Trophoblast cell (in vitro differentiated cells and primary cell): ENCODE measurements around the gene CSGALNACT2.
"Not testable (repeated sequence)": the region's sequence is repeated elsewhere in the genome, so short reads cannot be mapped to it uniquely, and the experiment has no call there.

ENCODE experiments used
- DNase-seq, 2 donors: peaks; one replicate each; pipeline ENCODE4 v3.0.0-alpha.2; 2016
- H2AFZ ChIP-seq: 2 replicates; pipeline ENCODE4 v1.6.1; 2013; ENCODE audit warnings: low read length, moderate library complexity, mild to moderate bottlenecking; ENCODE audit not compliant: insufficient read depth, poor library complexity
- H2AK5ac ChIP-seq: 2 replicates; pipeline ENCODE4 v1.6.1; 2013; ENCODE audit warnings: mild to moderate bottlenecking, low read length
- H2BK120ac ChIP-seq: 2 replicates; pipeline ENCODE4 v1.6.1; 2013; ENCODE audit warnings: low read length, mild to moderate bottlenecking, moderate library complexity; ENCODE audit not compliant: insufficient read depth, poor library complexity
- H2BK12ac ChIP-seq: 2 replicates; pipeline ENCODE4 v1.6.1; 2013; ENCODE audit warnings: mild to moderate bottlenecking, low read length, moderate library complexity
- H2BK5ac ChIP-seq: 2 replicates; pipeline ENCODE4 v1.6.1; 2013; ENCODE audit warnings: low read length, low read depth, moderate library complexity, mild to moderate bottlenecking; ENCODE audit not compliant: poor library complexity
- H3K14ac ChIP-seq: 2 replicates; pipeline ENCODE4 v1.6.1; 2013; ENCODE audit warnings: mild to moderate bottlenecking, low read length
- H3K18ac ChIP-seq: 2 replicates; pipeline ENCODE4 v1.6.1; 2013; ENCODE audit warnings: mild to moderate bottlenecking, low read length
- H3K23ac ChIP-seq: 2 replicates; pipeline ENCODE4 v1.6.1; 2013; ENCODE audit warnings: low read length
- H3K27ac ChIP-seq: 2 replicates; pipeline ENCODE4 v1.5.1; 2013; ENCODE audit warnings: low read depth, mild to moderate bottlenecking, inconsistent platforms, low read length, moderate library complexity
- H3K27me3 ChIP-seq: 2 replicates; pipeline ENCODE4 v1.6.1; 2013; ENCODE audit warnings: inconsistent platforms, mild to moderate bottlenecking, low read length, moderate library complexity; ENCODE audit not compliant: insufficient read depth
- H3K36me3 ChIP-seq, 2 experiments: 1 replicate in 1 of 2; 2 replicates in 1 of 2; pipeline ENCODE4 v1.6.1; 2013; ENCODE audit warnings: low read length in 2 of 2, mild to moderate bottlenecking in 2 of 2, moderate library complexity in 1 of 2; ENCODE audit not compliant: insufficient read depth in 2 of 2, control insufficient read depth in 1 of 2
- H3K4ac ChIP-seq: 2 replicates; pipeline ENCODE4 v1.6.1; 2013; ENCODE audit warnings: low read depth, mild to moderate bottlenecking, low read length, moderate library complexity
- H3K4me1 ChIP-seq, 2 experiments: 1 replicate in 1 of 2; 2 replicates in 1 of 2; pipeline ENCODE4 v1.6.1; 2013; ENCODE audit warnings: low read length in 2 of 2, mild to moderate bottlenecking in 2 of 2, moderate library complexity in 1 of 2; ENCODE audit not compliant: insufficient read depth in 2 of 2, control insufficient read depth in 1 of 2
- H3K4me2 ChIP-seq: 2 replicates; pipeline ENCODE4 v1.6.1; 2013; ENCODE audit warnings: inconsistent platforms, mild to moderate bottlenecking, low read length, moderate library complexity
- H3K4me3 ChIP-seq: 2 replicates; pipeline ENCODE4 v1.5.1; 2013; ENCODE audit warnings: mild to moderate bottlenecking, low read depth, low read length, inconsistent platforms
- H3K79me1 ChIP-seq: one replicate; pipeline ENCODE4 v1.6.1; 2013; ENCODE audit warnings: low read length
- H3K79me2 ChIP-seq: 2 replicates; pipeline ENCODE4 v1.6.1; 2013; ENCODE audit warnings: low read length, mild to moderate bottlenecking; ENCODE audit not compliant: control insufficient read depth, insufficient read depth, poor library complexity
- H3K9ac ChIP-seq: 2 replicates; pipeline ENCODE4 v1.6.1; 2013; ENCODE audit warnings: mild to moderate bottlenecking, low read length
- H3K9me3 ChIP-seq: 2 replicates; pipeline ENCODE4 v1.6.1; 2013; ENCODE audit warnings: low read depth, mild to moderate bottlenecking, control low read depth, inconsistent platforms, low read length; ENCODE audit not compliant: insufficient read depth
- H4K12ac ChIP-seq: 2 replicates; pipeline ENCODE4 v1.6.1; 2013; ENCODE audit warnings: low read depth, mild to moderate bottlenecking, low read length, moderate library complexity
- H4K8ac ChIP-seq: 2 replicates; pipeline ENCODE4 v1.6.1; 2013; ENCODE audit warnings: low read depth, mild to moderate bottlenecking, low read length, moderate library complexity
- H4K91ac ChIP-seq: one replicate; pipeline ENCODE4 v1.6.1; 2013; ENCODE audit warnings: low read depth, mild to moderate bottlenecking, low read length, moderate library complexity
- WGBS: extraction: QIAGEN DNeasy Blood & Tissue Kit; methylation state at CpG from one replicate; pipeline ENCODE4 v1.1.7; 2013; ENCODE audit warnings: missing lambda C conversion rate; ENCODE audit not compliant: insufficient read length, insufficient coverage; ENCODE audit errors: extremely low coverage; 5-methylcytosine and 5-hydroxymethylcytosine counted together

The CSGALNACT2 gene

GRCh38 chr10:43091846-43092245 is 46.4 kb upstream of the CSGALNACT2 start:
- no peak for DNase-seq
- H2BK12ac ChIP-seq, result no peak overlapping the region
- no peak overlapping the region for H3K27ac ChIP-seq
- no peak overlapping the region for H2AK5ac ChIP-seq
- no peaks in the 10 kb centered on the region for H3K79me1 ChIP-seq
- H4K12ac ChIP-seq, result no peak overlapping the region
- no peak overlapping the region for H3K14ac ChIP-seq
- no CpG with 5 or more reads among the region's 3 CpGs for WGBS
- no peak overlapping the region for H2AFZ ChIP-seq
- no peak overlapping the region for H3K9ac ChIP-seq
- no peaks in the 10 kb centered on the region for H3K27me3 ChIP-seq
- no peak overlapping the region for H2BK120ac ChIP-seq
- no peak overlapping the region for H3K23ac ChIP-seq
- H3K36me3 ChIP-seq, result no peaks in the 10 kb centered on the region
- H3K4me2 ChIP-seq, result no peak overlapping the region
- no peak overlapping the region for H3K4me3 ChIP-seq
- H4K91ac ChIP-seq, result no peak overlapping the region
- H3K4ac ChIP-seq, result no peak overlapping the region
- H4K8ac ChIP-seq, result no peak overlapping the region
- H3K18ac ChIP-seq, result no peak overlapping the region
- H3K4me1 ChIP-seq, result no peaks in the 10 kb centered on the region
- no peak overlapping the region for H2BK5ac ChIP-seq
- peaks cover 10% of the 10 kb centered on the region for H3K9me3 ChIP-seq
- H3K79me2 ChIP-seq, result no peaks in the 10 kb centered on the region

GRCh38 chr10:43093423-43094076 is 44.7 kb upstream of the CSGALNACT2 start:
- Histone ChIP-seq H3K14ac (no peak overlapping the region), H3K4ac (no peak overlapping the region), H2BK120ac (no peak overlapping the region), H3K18ac (no peak overlapping the region), H3K79me2 (no peaks in the 10 kb centered on the region), H3K4me3 (no peak overlapping the region), H2AFZ (no peak overlapping the region), H2BK5ac (no peak overlapping the region), H4K91ac (no peak overlapping the region), H3K9ac (no peak overlapping the region), H4K8ac (no peak overlapping the region), H3K23ac (no peak overlapping the region), H2AK5ac (no peak overlapping the region), H2BK12ac (no peak overlapping the region), H4K12ac (no peak overlapping the region), H3K27me3 (no peaks in the 10 kb centered on the region), H3K36me3 (no peaks in the 10 kb centered on the region), H3K4me2 (no peak overlapping the region), H3K79me1 (no peaks in the 10 kb centered on the region), H3K27ac (no peak overlapping the region), H3K4me1 (no peaks in the 10 kb centered on the region), H3K9me3 (peaks cover 4% of the 10 kb centered on the region)
- WGBS, result no CpG with 5 or more reads among the region's 12 CpGs
- peak in 1 of 2 donors; percentile 20 for DNase-seq

GRCh38 chr10:43094085-43094484 is 44.2 kb upstream of the CSGALNACT2 start:
- no CpG with 5 or more reads among the region's 9 CpGs for WGBS
- no peak overlapping the region for H3K23ac ChIP-seq
- H3K27ac ChIP-seq, result no peak overlapping the region
- H2BK12ac ChIP-seq, result no peak overlapping the region
- H3K9ac ChIP-seq, result no peak overlapping the region
- no peaks in the 10 kb centered on the region for H3K79me2 ChIP-seq
- no peak overlapping the region for H4K91ac ChIP-seq
- H3K4me2 ChIP-seq, result no peak overlapping the region
- H3K4me1 ChIP-seq, result no peaks in the 10 kb centered on the region
- no peak overlapping the region for H3K4me3 ChIP-seq
- no peaks in the 10 kb centered on the region for H3K79me1 ChIP-seq
- H4K8ac ChIP-seq, result no peak overlapping the region
- H4K12ac ChIP-seq, result no peak overlapping the region
- H3K18ac ChIP-seq, result no peak overlapping the region
- H3K4ac ChIP-seq, result no peak overlapping the region
- H2BK120ac ChIP-seq, result no peak overlapping the region
- no peak for DNase-seq
- H3K36me3 ChIP-seq, result no peaks in the 10 kb centered on the region
- no peak overlapping the region for H2AK5ac ChIP-seq
- H3K14ac ChIP-seq, result no peak overlapping the region
- no peaks in the 10 kb centered on the region for H3K27me3 ChIP-seq
- no peak overlapping the region for H2BK5ac ChIP-seq
- peaks cover 4% of the 10 kb centered on the region for H3K9me3 ChIP-seq
- H2AFZ ChIP-seq, result no peak overlapping the region

GRCh38 chr10:43099339-43099738 is 38.9 kb upstream of the CSGALNACT2 start:
- H3K4me2 ChIP-seq, H2BK12ac ChIP-seq, DNase-seq, H3K27me3 ChIP-seq, H3K23ac ChIP-seq, H3K79me2 ChIP-seq, H4K91ac ChIP-seq, H3K18ac ChIP-seq, H2AK5ac ChIP-seq, H3K9ac ChIP-seq, H4K8ac ChIP-seq, H3K4me1 ChIP-seq, H3K14ac ChIP-seq, H3K9me3 ChIP-seq, H3K36me3 ChIP-seq, H3K27ac ChIP-seq, H2BK120ac ChIP-seq, H2BK5ac ChIP-seq, H2AFZ ChIP-seq, H3K79me1 ChIP-seq, H4K12ac ChIP-seq, H3K4ac ChIP-seq: not testable (repeated sequence)
- peak overlapping the region; percentile 5 for H3K4me3 ChIP-seq
- WGBS, result no CpG with 5 or more reads among the region's 6 CpGs
